K562 (cell line): ENCODE results near the gene SLC2A8. TPM values are rescaled to one million over a fixed set of nuclear protein-coding genes. Genes with fewer than 3 reads are reported as not detected.
A peak's percentile ranks its signal among the peaks of the same experiment; 100 is the strongest.

ENCODE experiments used
- CEBPB ChIP-seq: fragments of 450-650 bp; IDR thresholded peaks from 2 replicates; pipeline ENCODE4 v1.6.1; 2016; ENCODE audit warnings: missing genetic modification characterization, missing compliant biosample characterization
- KAT2B ChIP-seq: IDR thresholded peaks from one replicate; pipeline ENCODE4 v1.6.1; 2012; ENCODE audit warnings: low read depth, mild to moderate bottlenecking, control low read depth, inconsistent platforms, low read length, moderate library complexity
- L3MBTL2 ChIP-seq: fragments of 450-650 bp; IDR thresholded peaks from 2 replicates; pipeline ENCODE4 v1.6.1; 2016; ENCODE audit warnings: mild to moderate bottlenecking, moderate library complexity
- MTF1 ChIP-seq: fragments of 250-450 bp; sonication (Bioruptor Pico); IDR thresholded peaks from 2 replicates; pipeline ENCODE4 v1.9.0; 2021; ENCODE audit warnings: moderate library complexity, mild to moderate bottlenecking, inconsistent platforms, borderline replicate concordance
- NCOR1 ChIP-seq: fragments of 450-650 bp; IDR thresholded peaks from 2 replicates; pipeline ENCODE4 v1.6.1; 2016; ENCODE audit warnings: mild to moderate bottlenecking, moderate library complexity
- SAFB2 ChIP-seq: fragments of 200-400 bp; formaldehyde crosslinking; IDR thresholded peaks from 2 replicates; pipeline ENCODE4 v1.6.1; 2018; ENCODE audit warnings: borderline replicate concordance, low read length, low read depth, moderate library complexity; ENCODE audit not compliant: severe bottlenecking
- TFAM ChIP-seq: fragments of 250-450 bp; sonication (Bioruptor Pico); conservative IDR thresholded peaks from 2 replicates; pipeline ENCODE4 v1.5.0; 2021; ENCODE audit warnings: mild to moderate bottlenecking, moderate library complexity
- ZNF263 ChIP-seq: sonication (generic); formaldehyde crosslinking; IDR thresholded peaks from 2 replicates; pipeline ENCODE4 v1.8.0; 2022; ENCODE audit warnings: mild to moderate bottlenecking, missing genetic modification reagents, borderline replicate concordance
- ZNF589 ChIP-seq: fragments of 200-800 bp; sonication (Bioruptor generic); IDR thresholded peaks from 2 replicates; pipeline ENCODE4 v1.6.1; 2016; ENCODE audit warnings: low read depth, missing genetic modification characterization, missing compliant biosample characterization
- polyA plus RNA-seq, 8 experiments: library from polyadenylated mRNA; depleted of rRNA in 4 of 8; stranded (reverse) in 5 of 8; unstranded in 3 of 8; fragments of >200 nt; fragmentation: Nextera tagmentation in 2 of 8; fragmentation: Illumina TruSeq in 1 of 8; extraction: Ambion mirVana in 2 of 8; extraction: Trizol in 1 of 8; gene quantifications; 2 replicates each; pipeline versions ENCODE4 v1.2.1 to v1.2.3, GENCODE V29; 2011 to 2014; ENCODE audit warnings: inconsistent platforms in 1 of 8, missing spikeins in 1 of 8
- total RNA-seq, 7 experiments: library from RNA; depleted of rRNA in 6 of 7; stranded (reverse); fragments of >200 nt in 6 of 7; fragmentation: Illumina TruSeq in 2 of 7; extraction: Trizol in 2 of 7; gene quantifications; 2 replicates each; pipeline versions ENCODE4 v1.2.1 to v1.2.3, GENCODE V29; 2011 to 2021; ENCODE audit warnings: low replicate concordance in 1 of 7
- TF ChIP-seq, protein P1 (sequence below): fragments of 250-450 bp; sonication (Bioruptor Pico); IDR thresholded peaks from 2 replicates; pipeline ENCODE4 v1.9.0; 2021; ENCODE audit warnings: mild to moderate bottlenecking, inconsistent platforms
- TF ChIP-seq, protein P2 (sequence below), 2 experiments: IDR thresholded peaks; 2 replicates each; pipeline ENCODE4 v1.6.1; 2012; ENCODE audit warnings: improper control_type of control experiment in 2 of 2, low read depth in 2 of 2, low read length in 2 of 2, borderline replicate concordance in 1 of 2
- TF ChIP-seq, protein P3 (sequence below), 2 experiments: fragments of 450-650 bp in 1 of 2; sonication (generic) in 1 of 2; formaldehyde crosslinking in 1 of 2; IDR thresholded peaks; 2 replicates each; pipeline versions ENCODE4 v1.7.1 to v1.9.0; 2016 to 2022; ENCODE audit warnings: inconsistent platforms in 1 of 2, mild to moderate bottlenecking in 1 of 2, missing genetic modification reagents in 1 of 2

SLC2A8 gene
- total and polyA plus RNA-seq, 9 of the 15 experiments (the other 6 are each of a cell fraction or from before 2014, with no cell fraction given): 0.13 to 12.9 (median 5.2) TPM

DNA sequence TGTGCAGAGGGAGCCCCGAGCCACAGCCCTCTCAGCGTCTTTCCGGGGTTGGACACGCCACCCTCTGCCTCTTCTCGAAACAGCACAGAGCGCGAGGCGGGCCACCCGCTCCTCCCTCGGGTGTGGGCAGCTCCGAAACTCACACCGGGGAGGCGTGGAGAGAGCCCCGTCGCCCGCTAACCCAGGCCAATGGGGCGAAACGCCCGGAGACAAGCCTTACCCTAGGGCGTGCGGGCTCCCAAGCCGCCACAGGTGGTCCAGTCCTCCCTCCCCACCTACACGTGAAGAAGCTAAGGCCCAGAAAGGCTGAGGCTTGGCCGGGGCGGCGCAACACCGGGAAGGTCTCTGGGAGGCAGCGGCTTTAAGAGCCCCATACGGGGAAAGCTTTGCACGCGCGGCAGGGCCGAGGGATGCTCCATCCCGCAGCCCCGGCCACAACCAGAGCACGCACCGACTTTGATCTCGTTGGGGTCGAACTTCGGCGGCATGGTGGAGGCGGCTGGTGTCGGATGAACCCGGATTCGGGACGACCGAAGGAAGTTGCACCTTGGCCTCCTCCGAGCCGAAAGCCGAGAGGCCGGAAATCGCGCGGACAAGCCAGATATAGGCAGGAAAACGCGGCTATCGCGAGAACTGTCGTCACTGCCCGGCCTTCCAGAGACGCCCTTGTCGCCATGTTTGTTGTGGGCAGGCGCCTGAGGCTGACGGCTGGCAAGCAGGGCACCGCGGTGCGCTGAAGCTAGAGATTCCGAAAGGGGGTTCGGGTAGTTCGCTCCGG is 54.0 kb downstream of the SLC2A8 start, which contains the start of the genes LRSAM1 and RPL12 (continued):
- TF ChIP-seq L3MBTL2 (no peak), NCOR1 (peak; percentile 78), TFAM (CRISPR knock-in tag) (no peak), ZNF589 (CRISPR knock-in tag) (no peak), KAT2B (no peak), SAFB2 (no peak), CEBPB (no peak), MTF1 (no peak), ZNF263 (peak; percentile 82)
- TF ChIP-seq, protein P1, sequence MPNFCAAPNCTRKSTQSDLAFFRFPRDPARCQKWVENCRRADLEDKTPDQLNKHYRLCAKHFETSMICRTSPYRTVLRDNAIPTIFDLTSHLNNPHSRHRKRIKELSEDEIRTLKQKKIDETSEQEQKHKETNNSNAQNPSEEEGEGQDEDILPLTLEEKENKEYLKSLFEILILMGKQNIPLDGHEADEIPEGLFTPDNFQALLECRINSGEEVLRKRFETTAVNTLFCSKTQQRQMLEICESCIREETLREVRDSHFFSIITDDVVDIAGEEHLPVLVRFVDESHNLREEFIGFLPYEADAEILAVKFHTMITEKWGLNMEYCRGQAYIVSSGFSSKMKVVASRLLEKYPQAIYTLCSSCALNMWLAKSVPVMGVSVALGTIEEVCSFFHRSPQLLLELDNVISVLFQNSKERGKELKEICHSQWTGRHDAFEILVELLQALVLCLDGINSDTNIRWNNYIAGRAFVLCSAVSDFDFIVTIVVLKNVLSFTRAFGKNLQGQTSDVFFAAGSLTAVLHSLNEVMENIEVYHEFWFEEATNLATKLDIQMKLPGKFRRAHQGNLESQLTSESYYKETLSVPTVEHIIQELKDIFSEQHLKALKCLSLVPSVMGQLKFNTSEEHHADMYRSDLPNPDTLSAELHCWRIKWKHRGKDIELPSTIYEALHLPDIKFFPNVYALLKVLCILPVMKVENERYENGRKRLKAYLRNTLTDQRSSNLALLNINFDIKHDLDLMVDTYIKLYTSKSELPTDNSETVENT: peak; percentile 93
- TF ChIP-seq, protein P2, sequence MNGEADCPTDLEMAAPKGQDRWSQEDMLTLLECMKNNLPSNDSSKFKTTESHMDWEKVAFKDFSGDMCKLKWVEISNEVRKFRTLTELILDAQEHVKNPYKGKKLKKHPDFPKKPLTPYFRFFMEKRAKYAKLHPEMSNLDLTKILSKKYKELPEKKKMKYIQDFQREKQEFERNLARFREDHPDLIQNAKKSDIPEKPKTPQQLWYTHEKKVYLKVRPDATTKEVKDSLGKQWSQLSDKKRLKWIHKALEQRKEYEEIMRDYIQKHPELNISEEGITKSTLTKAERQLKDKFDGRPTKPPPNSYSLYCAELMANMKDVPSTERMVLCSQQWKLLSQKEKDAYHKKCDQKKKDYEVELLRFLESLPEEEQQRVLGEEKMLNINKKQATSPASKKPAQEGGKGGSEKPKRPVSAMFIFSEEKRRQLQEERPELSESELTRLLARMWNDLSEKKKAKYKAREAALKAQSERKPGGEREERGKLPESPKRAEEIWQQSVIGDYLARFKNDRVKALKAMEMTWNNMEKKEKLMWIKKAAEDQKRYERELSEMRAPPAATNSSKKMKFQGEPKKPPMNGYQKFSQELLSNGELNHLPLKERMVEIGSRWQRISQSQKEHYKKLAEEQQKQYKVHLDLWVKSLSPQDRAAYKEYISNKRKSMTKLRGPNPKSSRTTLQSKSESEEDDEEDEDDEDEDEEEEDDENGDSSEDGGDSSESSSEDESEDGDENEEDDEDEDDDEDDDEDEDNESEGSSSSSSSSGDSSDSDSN (IDR thresholded peaks at IDR 0.05; ENCODE audit: borderline replicate concordance in 1 of 2, low read depth in 2 of 2, low read length in 2 of 2): no peak
- TF ChIP-seq, protein P3, sequence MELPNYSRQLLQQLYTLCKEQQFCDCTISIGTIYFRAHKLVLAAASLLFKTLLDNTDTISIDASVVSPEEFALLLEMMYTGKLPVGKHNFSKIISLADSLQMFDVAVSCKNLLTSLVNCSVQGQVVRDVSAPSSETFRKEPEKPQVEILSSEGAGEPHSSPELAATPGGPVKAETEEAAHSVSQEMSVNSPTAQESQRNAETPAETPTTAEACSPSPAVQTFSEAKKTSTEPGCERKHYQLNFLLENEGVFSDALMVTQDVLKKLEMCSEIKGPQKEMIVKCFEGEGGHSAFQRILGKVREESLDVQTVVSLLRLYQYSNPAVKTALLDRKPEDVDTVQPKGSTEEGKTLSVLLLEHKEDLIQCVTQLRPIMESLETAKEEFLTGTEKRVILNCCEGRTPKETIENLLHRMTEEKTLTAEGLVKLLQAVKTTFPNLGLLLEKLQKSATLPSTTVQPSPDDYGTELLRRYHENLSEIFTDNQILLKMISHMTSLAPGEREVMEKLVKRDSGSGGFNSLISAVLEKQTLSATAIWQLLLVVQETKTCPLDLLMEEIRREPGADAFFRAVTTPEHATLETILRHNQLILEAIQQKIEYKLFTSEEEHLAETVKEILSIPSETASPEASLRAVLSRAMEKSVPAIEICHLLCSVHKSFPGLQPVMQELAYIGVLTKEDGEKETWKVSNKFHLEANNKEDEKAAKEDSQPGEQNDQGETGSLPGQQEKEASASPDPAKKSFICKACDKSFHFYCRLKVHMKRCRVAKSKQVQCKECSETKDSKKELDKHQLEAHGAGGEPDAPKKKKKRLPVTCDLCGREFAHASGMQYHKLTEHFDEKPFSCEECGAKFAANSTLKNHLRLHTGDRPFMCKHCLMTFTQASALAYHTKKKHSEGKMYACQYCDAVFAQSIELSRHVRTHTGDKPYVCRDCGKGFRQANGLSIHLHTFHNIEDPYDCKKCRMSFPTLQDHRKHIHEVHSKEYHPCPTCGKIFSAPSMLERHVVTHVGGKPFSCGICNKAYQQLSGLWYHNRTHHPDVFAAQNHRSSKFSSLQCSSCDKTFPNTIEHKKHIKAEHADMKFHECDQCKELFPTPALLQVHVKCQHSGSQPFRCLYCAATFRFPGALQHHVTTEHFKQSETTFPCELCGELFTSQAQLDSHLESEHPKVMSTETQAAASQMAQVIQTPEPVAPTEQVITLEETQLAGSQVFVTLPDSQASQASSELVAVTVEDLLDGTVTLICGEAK (IDR thresholded peaks at IDR 0.05): peak; percentile 76
- TF ChIP-seq, protein P3 (CRISPR knock-in tag; IDR thresholded peaks at IDR 0.05): no peak
